Adrenal gland (tissue), 5 donors: ENCODE measurements around the gene TUBB4A.

Experiments
- POLR2A ChIP-seq, 2 donors: fragments of 450-650 bp; IDR thresholded peaks; one replicate each; pipeline ENCODE4 v1.6.1; 2017; ENCODE audit warnings: antibody characterized with exemption in 2 of 2, mild to moderate bottlenecking in 2 of 2, moderate library complexity in 1 of 2
- TF ChIP-seq, protein P1 (sequence below), 6 experiments: fragments of 450-650 bp in 4 of 6; fragments of 200-600 bp in 2 of 6; sonication (generic) in 1 of 6; IDR thresholded peaks; 1 replicate in 5 of 6; 2 replicates in 1 of 6; pipeline versions ENCODE4 v1.5.1 to v1.8.0; 2016 to 2021; ENCODE audit warnings: antibody characterized with exemption in 6 of 6, mild to moderate bottlenecking in 2 of 6, moderate library complexity in 1 of 6
- donor health status: DM: no; HTN: no; CAD: no.

- TF ChIP-seq, protein P1, sequence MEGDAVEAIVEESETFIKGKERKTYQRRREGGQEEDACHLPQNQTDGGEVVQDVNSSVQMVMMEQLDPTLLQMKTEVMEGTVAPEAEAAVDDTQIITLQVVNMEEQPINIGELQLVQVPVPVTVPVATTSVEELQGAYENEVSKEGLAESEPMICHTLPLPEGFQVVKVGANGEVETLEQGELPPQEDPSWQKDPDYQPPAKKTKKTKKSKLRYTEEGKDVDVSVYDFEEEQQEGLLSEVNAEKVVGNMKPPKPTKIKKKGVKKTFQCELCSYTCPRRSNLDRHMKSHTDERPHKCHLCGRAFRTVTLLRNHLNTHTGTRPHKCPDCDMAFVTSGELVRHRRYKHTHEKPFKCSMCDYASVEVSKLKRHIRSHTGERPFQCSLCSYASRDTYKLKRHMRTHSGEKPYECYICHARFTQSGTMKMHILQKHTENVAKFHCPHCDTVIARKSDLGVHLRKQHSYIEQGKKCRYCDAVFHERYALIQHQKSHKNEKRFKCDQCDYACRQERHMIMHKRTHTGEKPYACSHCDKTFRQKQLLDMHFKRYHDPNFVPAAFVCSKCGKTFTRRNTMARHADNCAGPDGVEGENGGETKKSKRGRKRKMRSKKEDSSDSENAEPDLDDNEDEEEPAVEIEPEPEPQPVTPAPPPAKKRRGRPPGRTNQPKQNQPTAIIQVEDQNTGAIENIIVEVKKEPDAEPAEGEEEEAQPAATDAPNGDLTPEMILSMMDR (IDR thresholded peaks at IDR 0.05) = no peak
- no peak for TF ChIP-seq POLR2A (IDR thresholded peaks at IDR 0.05)
These were observed 29.4 kb downstream of the TUBB4A start for GRCh38 chr19:6472713-6473112.
